Sigmoid colon (tissue), 7 donors: ENCODE measurements around the gene LRRC3. TPM values are rescaled to one million over a fixed set of nuclear protein-coding genes. Genes with fewer than 3 reads are reported as not detected.
"Not testable (repeated sequence)": the region's sequence is repeated elsewhere in the genome, so short reads cannot be mapped to it uniquely, and the experiment has no call there.

ENCODE experiments used
- DNase-seq: peaks from one replicate; pipeline ENCODE4 v3.0.0-alpha.2; 2019
- H3K27ac ChIP-seq, 4 donors: fragments of 200-600 bp; sonication (generic); one replicate each; pipeline ENCODE4 v1.5.1; 2016 to 2019; ENCODE audit warnings: mild to moderate bottlenecking in 1 of 4
- H3K27me3 ChIP-seq, 3 donors: fragments of 200-600 bp; sonication (generic); one replicate each; pipeline ENCODE4 v1.5.1; 2019; ENCODE audit warnings: mild to moderate bottlenecking in 1 of 3
- H3K36me3 ChIP-seq, 4 donors: fragments of 200-600 bp; sonication (generic); one replicate each; pipeline ENCODE4 v1.5.1; 2016 to 2019
- H3K4me1 ChIP-seq, 4 donors: fragments of 200-600 bp; sonication (generic); one replicate each; pipeline ENCODE4 v1.5.1; 2017 to 2019
- H3K4me3 ChIP-seq, 4 donors: fragments of 200-600 bp; sonication (generic); one replicate each; pipeline ENCODE4 v1.5.1; 2017 to 2019; ENCODE audit warnings: mild to moderate bottlenecking in 2 of 4, moderate library complexity in 1 of 4
- H3K9me3 ChIP-seq, 4 donors: fragments of 200-600 bp in 3 of 4; sonication (generic) in 3 of 4; one replicate each; pipeline versions ENCODE4 v1.5.1 to v1.6.1; 2013 to 2019
- EP300 ChIP-seq, 4 donors: sonication (generic); formaldehyde crosslinking; IDR thresholded peaks; one replicate each; pipeline ENCODE4 v1.6.1; 2017; ENCODE audit warnings: antibody characterized with exemption in 4 of 4
- POLR2A ChIP-seq, 2 donors: fragments of 450-650 bp; IDR thresholded peaks; one replicate each; pipeline ENCODE4 v1.6.1; 2016; ENCODE audit warnings: antibody characterized with exemption in 2 of 2, mild to moderate bottlenecking in 2 of 2, moderate library complexity in 2 of 2
- POLR2AphosphoS5 ChIP-seq, 4 donors: sonication (generic); formaldehyde crosslinking; IDR thresholded peaks; one replicate each; pipeline ENCODE4 v1.6.1; 2017; ENCODE audit warnings: antibody characterized with exemption in 4 of 4
- WGBS, 2 donors: extraction: QIAGEN DNeasy Blood & Tissue Kit; methylation state at CpG; one replicate each; pipeline ENCODE4 v1.1.7; 2013; 5-methylcytosine and 5-hydroxymethylcytosine counted together
- intact Hi-C: fragments of 100-400 bp; cut with DNase I; formaldehyde crosslinking; loops from one replicate; pipeline ENCODE4 v1.15.1; 2023
- polyA plus RNA-seq, 3 donors: library from polyadenylated mRNA; stranded (reverse); fragments of 200-250 nt; gene quantifications; one replicate each; pipeline ENCODE4 v1.2.3, GENCODE V29; 2013
- total RNA-seq, 4 donors: library from RNA; depleted of rRNA; stranded (reverse); fragments of >200 nt; gene quantifications; one replicate each; pipeline ENCODE4 v1.1.0, GENCODE V29; 2016
- TF ChIP-seq, protein P1 (sequence below), 4 experiments: fragments of 450-650 bp in 3 of 4; fragments of 200-600 bp in 1 of 4; IDR thresholded peaks; one replicate each; pipeline ENCODE4 v1.5.1; 2016 to 2019; ENCODE audit warnings: antibody characterized with exemption in 4 of 4, mild to moderate bottlenecking in 3 of 4, moderate library complexity in 2 of 4
- donor health status: healthy with polysubstance abuse.
- donor health status: Bipolar disorder and iron deficiency.
- donor health status: healthy.

Gene LRRC3
- total and polyA plus RNA-seq, 7 donors = under 0.01 to 7.1 (median 3.9) TPM

DNA sequence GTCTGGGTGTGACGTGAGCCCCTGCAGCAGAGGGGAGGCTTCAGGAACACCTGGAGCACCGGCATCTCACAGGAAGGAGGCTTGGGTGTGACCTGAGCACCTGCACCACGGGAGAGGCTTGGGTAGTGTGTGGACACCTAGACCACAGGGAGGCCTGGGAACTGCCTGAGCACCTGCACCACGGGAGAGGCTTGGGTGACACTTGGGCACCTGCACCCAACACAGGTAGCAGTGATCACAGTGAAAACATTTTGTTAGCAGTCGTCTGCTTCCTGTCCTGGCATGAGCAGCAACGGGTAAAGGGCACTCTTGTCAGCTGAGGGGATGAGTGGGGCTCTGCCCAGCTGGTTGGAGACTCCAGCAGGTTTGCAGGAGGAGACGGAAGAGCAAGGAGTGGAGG is 22.4 kb downstream of the LRRC3 start:
- H3K36me3 ChIP-seq = no peaks in the 10 kb centered on the region
- intact Hi-C loops = no loop called here
- H3K4me3 ChIP-seq = no peak overlapping the region
- TF ChIP-seq EP300 (IDR thresholded peaks at IDR 0.05) (no peak), POLR2AphosphoS5 (IDR thresholded peaks at IDR 0.05) (no peak), POLR2A (IDR thresholded peaks at IDR 0.05) (no peak)
- TF ChIP-seq, protein P1, sequence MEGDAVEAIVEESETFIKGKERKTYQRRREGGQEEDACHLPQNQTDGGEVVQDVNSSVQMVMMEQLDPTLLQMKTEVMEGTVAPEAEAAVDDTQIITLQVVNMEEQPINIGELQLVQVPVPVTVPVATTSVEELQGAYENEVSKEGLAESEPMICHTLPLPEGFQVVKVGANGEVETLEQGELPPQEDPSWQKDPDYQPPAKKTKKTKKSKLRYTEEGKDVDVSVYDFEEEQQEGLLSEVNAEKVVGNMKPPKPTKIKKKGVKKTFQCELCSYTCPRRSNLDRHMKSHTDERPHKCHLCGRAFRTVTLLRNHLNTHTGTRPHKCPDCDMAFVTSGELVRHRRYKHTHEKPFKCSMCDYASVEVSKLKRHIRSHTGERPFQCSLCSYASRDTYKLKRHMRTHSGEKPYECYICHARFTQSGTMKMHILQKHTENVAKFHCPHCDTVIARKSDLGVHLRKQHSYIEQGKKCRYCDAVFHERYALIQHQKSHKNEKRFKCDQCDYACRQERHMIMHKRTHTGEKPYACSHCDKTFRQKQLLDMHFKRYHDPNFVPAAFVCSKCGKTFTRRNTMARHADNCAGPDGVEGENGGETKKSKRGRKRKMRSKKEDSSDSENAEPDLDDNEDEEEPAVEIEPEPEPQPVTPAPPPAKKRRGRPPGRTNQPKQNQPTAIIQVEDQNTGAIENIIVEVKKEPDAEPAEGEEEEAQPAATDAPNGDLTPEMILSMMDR (IDR thresholded peaks at IDR 0.05) = no peak
- 39 to 59% methylated on average over 7 of the region's 7 CpGs for WGBS, 2 donors
- peaks cover 0 to 22% (median 8%) of the 10 kb centered on the region in 4 donors for H3K4me1 ChIP-seq
- peak overlapping the region in 2 of 4 donors; percentile 54 to 75 for H3K27ac ChIP-seq
- H3K27me3 ChIP-seq = no peaks in the 10 kb centered on the region
- peak; percentile 17 for DNase-seq
- no peaks in the 10 kb centered on the region for H3K9me3 ChIP-seq

DNA sequence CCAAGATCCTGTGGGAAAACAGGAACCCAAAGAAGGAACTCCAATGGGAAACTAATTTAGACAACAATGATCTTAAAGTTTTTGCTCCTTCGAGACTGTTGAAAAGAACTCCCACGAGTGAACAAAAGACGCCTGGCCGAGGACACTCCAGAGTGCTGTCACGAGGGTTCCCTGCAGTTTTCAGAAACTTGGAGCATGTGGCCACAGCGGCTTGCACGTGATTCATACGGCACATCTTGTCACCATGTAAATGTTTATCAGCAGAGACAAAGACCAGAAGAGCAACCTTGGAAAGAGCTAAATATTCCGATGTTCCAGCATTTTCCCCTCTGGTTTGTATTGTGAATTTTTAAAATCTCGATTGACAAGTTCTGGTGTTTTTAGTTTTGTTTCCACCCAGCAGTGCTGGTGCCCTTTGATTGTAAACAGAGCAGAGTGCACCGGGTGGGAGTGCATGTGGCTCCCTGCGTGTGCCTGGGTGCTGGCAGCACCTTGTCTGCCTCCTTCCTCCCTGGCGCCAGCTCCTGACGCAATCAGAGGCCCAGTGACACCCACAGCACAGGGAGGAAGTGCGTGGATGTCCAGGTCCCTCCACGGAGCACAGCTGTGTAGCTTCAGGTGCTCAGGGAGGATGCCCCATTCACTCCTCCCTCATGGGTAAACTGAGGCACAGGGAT is 23.0 kb downstream of the LRRC3 start:
- TF ChIP-seq POLR2AphosphoS5 (IDR thresholded peaks at IDR 0.05) (peak in 2 of 4 donors; percentile 58 to 74), EP300 (IDR thresholded peaks at IDR 0.05) (peak in 1 of 4 donors; percentile 58)
- TF ChIP-seq, protein P1 (IDR thresholded peaks at IDR 0.05) = no peak
- Histone ChIP-seq H3K27ac (peak overlapping the region in 3 of 4 donors; percentile 7 to 75 (median 54)), H3K27me3 (no peaks in the 10 kb centered on the region), H3K36me3 (no peaks in the 10 kb centered on the region), H3K9me3 (no peaks in the 10 kb centered on the region), H3K4me1 (peaks cover 0 to 22% (median 8%) of the 10 kb centered on the region in 4 donors), H3K4me3 (no peak overlapping the region)
- intact Hi-C loops = no loop called here
- whole genome bisulfite sequencing, 2 donors = 76 to 78% methylated on average over 16 of the region's 16 CpGs
- no peak for DNase-seq

DNA sequence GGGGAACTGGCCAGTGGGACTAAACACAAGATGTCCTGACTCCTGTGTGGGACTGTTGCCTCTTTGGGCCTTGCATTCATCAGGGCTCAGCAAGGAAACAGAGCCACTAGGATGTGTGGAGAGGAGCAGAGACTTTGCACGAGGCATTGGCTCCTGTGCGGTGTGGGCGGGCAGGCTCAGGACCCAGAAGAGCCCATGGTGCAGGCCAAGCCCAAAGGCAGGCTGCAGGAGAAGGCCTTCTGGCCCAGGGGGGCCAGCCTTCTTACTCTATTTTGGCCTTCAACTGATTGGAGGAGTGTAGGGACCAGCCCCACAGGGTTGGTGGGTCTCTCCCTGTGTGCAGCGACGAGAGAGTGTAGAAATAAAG is 23.5 kb downstream of the LRRC3 start:
- Histone ChIP-seq H3K36me3 (no peaks in the 10 kb centered on the region), H3K27me3 (peaks cover 0 to 4% (median 0%) of the 10 kb centered on the region in 3 donors), H3K4me1 (peaks cover 0 to 22% (median 8%) of the 10 kb centered on the region in 4 donors), H3K9me3 (no peaks in the 10 kb centered on the region), H3K4me3 (no peak overlapping the region), H3K27ac (peak overlapping the region in 3 of 4 donors; percentile 7 to 75 (median 54))
- TF ChIP-seq, protein P1 (IDR thresholded peaks at IDR 0.05) = no peak
- TF ChIP-seq POLR2AphosphoS5 (IDR thresholded peaks at IDR 0.05) = no peak
- TF ChIP-seq POLR2A (IDR thresholded peaks at IDR 0.05) = no peak
- TF ChIP-seq EP300 (IDR thresholded peaks at IDR 0.05) = no peak
- DNase-seq = no peak
- WGBS, 2 donors = 92% methylated on average over 5 of the region's 5 CpGs
- intact Hi-C loops = no loop called here

DNA sequence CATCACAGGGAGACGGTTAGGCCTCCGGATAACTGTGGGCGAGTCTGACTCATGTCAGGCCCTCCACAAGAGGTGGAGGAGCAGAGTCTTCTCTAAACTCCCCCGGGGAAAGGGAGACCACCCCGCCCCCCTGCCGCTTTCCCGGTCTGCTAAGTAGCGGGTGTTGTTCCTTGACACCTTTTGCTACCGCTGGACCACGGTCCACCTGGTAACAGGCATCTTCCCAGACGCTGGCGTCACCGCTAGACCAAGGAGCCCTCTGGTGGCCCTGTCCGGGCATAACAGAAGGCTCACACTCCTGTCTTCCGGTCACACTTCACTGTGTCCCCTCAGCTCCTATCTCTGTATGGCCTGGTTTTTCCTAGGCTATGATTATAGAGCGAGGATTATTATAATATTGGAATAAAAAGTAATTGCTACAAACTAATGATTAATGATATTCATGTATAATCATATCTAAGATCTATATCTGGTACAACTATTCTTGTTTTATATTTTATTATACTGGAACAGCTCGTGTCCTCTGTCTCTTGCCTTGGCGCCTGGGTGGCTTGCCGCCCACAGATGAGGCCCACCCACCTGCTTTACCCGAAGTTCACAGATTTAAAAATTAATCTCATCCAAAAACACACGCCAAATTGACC is 24.4 kb downstream of the LRRC3 start:
- DNase-seq, intact Hi-C loops, H3K4me3 ChIP-seq, H3K9me3 ChIP-seq, H3K27me3 ChIP-seq, H3K36me3 ChIP-seq: not testable (repeated sequence)
- peaks cover 0 to 22% (median 8%) of the 10 kb centered on the region in 4 donors for H3K4me1 ChIP-seq
- 44% methylated on average over 21 of the region's 21 CpGs for WGBS, 2 donors
- peak overlapping the region in 1 of 4 donors; percentile 75 for H3K27ac ChIP-seq
- TF ChIP-seq, protein P1 (IDR thresholded peaks at IDR 0.05) = peak; percentile 27 to 73 (median 72)
